B cell (primary cell): ENCODE data around the gene TGFBR2. TPM values are rescaled to one million over a fixed set of nuclear protein-coding genes. Genes with fewer than 3 reads are reported as not detected.
A peak's percentile ranks its signal among the peaks of the same experiment; 100 is the strongest.

Experiments used
- ATAC-seq: fragments of 200-7000 bp; cut with Tn5 transposase; one replicate; pipeline ENCODE4 v1.10.0; 2021; ENCODE audit warnings: low read depth, mild to moderate bottlenecking, moderate number of reproducible peaks, moderate library complexity
- CTCF ChIA-PET: fragments of 350-600 bp; sonication (Branson Sonifier 250); formaldehyde crosslinking; loops from one replicate; lab custom pipeline; 2021; ENCODE audit warnings: antibody characterized with exemption, inconsistent platforms; lab: Charles Lee
- POLR2A ChIA-PET: fragments of 350-600 bp; sonication (Branson Sonifier 250); formaldehyde crosslinking; loops from one replicate; lab custom pipeline; 2021; ENCODE audit warnings: antibody characterized with exemption; lab: Charles Lee
- DNase-seq: peaks from one replicate; pipeline ENCODE4 v3.0.0; 2013
- H2AFZ ChIP-seq: 2 replicates; pipeline ENCODE4 v1.6.1; 2012; ENCODE audit warnings: mild to moderate bottlenecking, low read depth, low read length; ENCODE audit not compliant: insufficient read depth, poor library complexity, severe bottlenecking
- H3K27ac ChIP-seq, 2 donors: 1 replicate in 1 of 2; 2 replicates in 1 of 2; pipeline ENCODE4 v1.5.1; 2012 to 2013; ENCODE audit warnings: low read length in 2 of 2, mild to moderate bottlenecking in 2 of 2, moderate library complexity in 1 of 2
- H3K27me3 ChIP-seq, 4 experiments: fragments of 200-600 bp in 1 of 4; sonication (generic) in 1 of 4; replicated peaks in 1 of 4; 1 replicate in 2 of 4; 2 replicates in 2 of 4; pipeline versions ENCODE4 v1.6.1 to v1.7.0; 2013 to 2016; ENCODE audit warnings: low read length in 3 of 4, mild to moderate bottlenecking in 2 of 4, mixed read lengths in 1 of 4, moderate library complexity in 1 of 4; ENCODE audit not compliant: insufficient read depth in 4 of 4, control insufficient read depth in 3 of 4; ENCODE audit errors: control extremely low read depth in 1 of 4
- H3K36me3 ChIP-seq, 2 experiments: replicated peaks in 1 of 2; 1 replicate in 1 of 2; 2 replicates in 1 of 2; pipeline versions ENCODE4 v1.6.1 to v1.7.1; 2013; ENCODE audit warnings: low read length in 1 of 2; ENCODE audit not compliant: insufficient read depth in 2 of 2, control insufficient read depth in 1 of 2; ENCODE audit errors: control extremely low read depth in 1 of 2, extremely low read depth in 1 of 2
- H3K4me1 ChIP-seq, 2 donors: fragments of 200-600 bp in 1 of 2; sonication (generic) in 1 of 2; 1 replicate in 1 of 2; 2 replicates in 1 of 2; pipeline versions ENCODE4 v1.5.1 to v1.6.1; 2013 to 2017; ENCODE audit warnings: low read length in 2 of 2; ENCODE audit not compliant: control insufficient read depth in 2 of 2, insufficient read depth in 2 of 2
- H3K4me2 ChIP-seq: replicated peaks from 2 replicates; pipeline ENCODE3; 2012; ENCODE audit warnings: mild to moderate bottlenecking, low read depth, low read length; ENCODE audit not compliant: poor library complexity, severe bottlenecking
- H3K4me3 ChIP-seq, 5 experiments: fragments of 200-600 bp in 1 of 5; sonication (generic) in 1 of 5; 1 replicate in 3 of 5; 2 replicates in 2 of 5; pipeline versions ENCODE4 v1.5.1 to v1.7.0; 2011 to 2016; ENCODE audit warnings: low read length in 4 of 5, mild to moderate bottlenecking in 4 of 5, low read depth in 2 of 5, control low read depth in 1 of 5, moderate library complexity in 1 of 5; ENCODE audit not compliant: insufficient read depth in 1 of 5; ENCODE audit errors: control extremely low read depth in 1 of 5, extremely low read depth in 1 of 5
- H3K79me2 ChIP-seq: fragments of 200-600 bp; sonication (generic); one replicate; pipeline ENCODE4 v1.6.0; 2016; ENCODE audit warnings: low read length; ENCODE audit not compliant: control insufficient read depth, insufficient read depth
- H3K9ac ChIP-seq: fragments of 200-600 bp; sonication (generic); 2 replicates; pipeline ENCODE4 v1.6.1; 2017; ENCODE audit warnings: mild to moderate bottlenecking, low read length, moderate library complexity
- H3K9me3 ChIP-seq, 3 donors: one replicate each; pipeline versions ENCODE4 v1.6.1 to v1.7.1; 2013; ENCODE audit warnings: low read length in 2 of 3; ENCODE audit not compliant: control insufficient read depth in 2 of 3, insufficient read depth in 1 of 3; ENCODE audit errors: control extremely low read depth in 1 of 3
- H4K20me1 ChIP-seq: 2 replicates; pipeline ENCODE4 v1.6.0; 2012; ENCODE audit warnings: mild to moderate bottlenecking, low read length; ENCODE audit not compliant: insufficient read depth, control insufficient read depth, poor library complexity, severe bottlenecking
- H3K27ac Mint-ChIP-seq: one replicate; pipeline ENCODE4 v1.8.0; 2021; ENCODE audit warnings: mixed read lengths
- H3K27me3 Mint-ChIP-seq: one replicate; pipeline ENCODE4 v1.8.0; 2021; ENCODE audit warnings: mixed read lengths
- H3K4me1 Mint-ChIP-seq: one replicate; pipeline ENCODE4 v1.8.0; 2021; ENCODE audit warnings: mixed read lengths
- H3K4me3 Mint-ChIP-seq: one replicate; pipeline ENCODE4 v1.8.0; 2021; ENCODE audit warnings: mixed read lengths
- H3K9me3 Mint-ChIP-seq: one replicate; pipeline ENCODE4 v1.8.0; 2022; ENCODE audit warnings: mixed read lengths; ENCODE audit not compliant: insufficient read depth
- CTCF ChIP-seq: fragments of 200-600 bp; IDR thresholded peaks from one replicate; pipeline ENCODE4 v1.8.0; 2022; ENCODE audit warnings: antibody characterized with exemption, mild to moderate bottlenecking
- EZH2 ChIP-seq: IDR thresholded peaks from 2 replicates; pipeline ENCODE4 v1.6.1; 2012; ENCODE audit warnings: borderline replicate concordance, low read depth, mild to moderate bottlenecking, moderate library complexity, low read length; ENCODE audit not compliant: insufficient read depth, poor library complexity, severe bottlenecking
- WGBS: methylation state at CpG from one replicate; pipeline ENCODE4 v1.1.5; 2013; ENCODE audit warnings: missing lambda C conversion rate; ENCODE audit not compliant: insufficient coverage; 5-methylcytosine and 5-hydroxymethylcytosine counted together
- intact Hi-C: fragments of 100-400 bp; cut with micrococcal nuclease; formaldehyde crosslinking; loops from one replicate; pipeline ENCODE4 v1.10.0; 2022
- polyA plus RNA-seq: library from polyadenylated mRNA; depleted of rRNA; stranded (reverse); fragments of >200 nt; gene quantifications from 2 replicates; pipeline ENCODE4 v1.2.3, GENCODE V29; 2012
- total RNA-seq, 2 donors: library from RNA; stranded (reverse); fragments of 120-200 nt in 1 of 2; gene quantifications; 1 replicate in 1 of 2; 2 replicates in 1 of 2; pipeline versions ENCODE4 v1.2.3 to v1.2.4, GENCODE V29; 2013 to 2022

TGFBR2 gene
- total and polyA plus RNA-seq, 2 donors (not counting 1 experiment from before 2014, with no cell fraction given): 68.7 to 189 TPM

GRCh38 chr3:30646961-30647752 lies 40.8 kb downstream of the TGFBR2 start:
- H3K9me3 Mint-ChIP-seq: no peaks in the 10 kb centered on the region
- H3K4me1 ChIP-seq: peaks cover 82 to 91% of the 10 kb centered on the region in 2 donors
- ATAC-seq: no peak
- peaks cover 0 to 64% of the 10 kb centered on the region in 2 experiments for H3K36me3 ChIP-seq
- no peaks in the 10 kb centered on the region for H3K27me3 ChIP-seq
- H3K27me3 Mint-ChIP-seq: no peaks in the 10 kb centered on the region
- 88% methylated on average over 2 of the region's 5 CpGs for WGBS
- no peak overlapping the region for H2AFZ ChIP-seq
- peaks cover 75% of the 10 kb centered on the region for H3K79me2 ChIP-seq
- no peak overlapping the region for H3K4me3 ChIP-seq
- no peak for DNase-seq
- H3K4me3 Mint-ChIP-seq: peak overlapping the region; percentile 38
- intact Hi-C loops: no loop called here
- ChIA-PET CTCF (interaction anchor here (1.0 to 2.1 kb wide), 4 partner anchors 11 to 45 kb away, joined by 5 to 7 read pairs (median 6); no protein-coding TSS in a partner anchor), POLR2A (interaction anchor here (1.2 to 2.2 kb wide), 2 partner anchors 10 to 11 kb away, joined by 4 to 8 read pairs; no protein-coding TSS in a partner anchor)
- TF ChIP-seq EZH2: no peak
- no peak for TF ChIP-seq CTCF
- peaks cover 88% of the 10 kb centered on the region for H3K4me1 Mint-ChIP-seq
- H3K27ac Mint-ChIP-seq: peak overlapping the region; percentile 92
- H3K9me3 ChIP-seq: no peaks in the 10 kb centered on the region
- no peak overlapping the region for H3K9ac ChIP-seq
- peak overlapping the region; percentile 38 for H3K4me2 ChIP-seq
- H4K20me1 ChIP-seq: no peaks in the 10 kb centered on the region
- H3K27ac ChIP-seq: peak overlapping the region; percentile 64 to 89
